ENCODE data around the gene ZNF804A.
A peak's percentile ranks its signal among the peaks of the same experiment; 100 is the strongest.
"Not testable (repeated sequence)": the region's sequence is repeated elsewhere in the genome, so short reads cannot be mapped to it uniquely, and the experiment has no call there.

Gene ZNF804A

DNA sequence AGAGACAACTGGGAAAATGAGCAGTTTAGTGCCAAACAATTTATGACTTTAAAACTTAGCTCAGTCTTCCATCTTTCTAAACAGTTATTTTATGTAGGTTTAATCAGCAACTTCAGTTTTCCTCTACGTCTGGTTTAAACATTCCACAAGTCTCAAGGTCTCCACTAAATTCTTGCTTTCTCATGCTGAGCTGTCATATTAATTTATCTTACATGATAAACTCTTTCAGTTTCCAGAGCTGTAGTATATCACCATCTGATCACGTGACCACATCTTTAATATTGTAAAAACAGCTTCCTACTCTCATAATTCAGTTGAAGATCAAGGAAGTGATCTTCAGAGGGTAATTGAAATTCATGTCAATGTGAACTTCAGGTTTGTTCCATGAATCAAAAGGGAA is 158.6 kb downstream of the ZNF804A start:
- TF ChIP-seq CTCF (IDR thresholded peaks at IDR 0.05; ENCODE audit: low read depth, low read length): no peak
- TF ChIP-seq MAX (IDR thresholded peaks at IDR 0.05; ENCODE audit: low read depth, low read length): no peak
- TF ChIP-seq MYC (IDR thresholded peaks at IDR 0.05; ENCODE audit: low read depth, low read length): no peak
- TF ChIP-seq POLR2A (IDR thresholded peaks at IDR 0.05; ENCODE audit: extremely low read depth, insufficient read length): no peak
- DNase-seq (ENCODE audit: low read depth): no peak
- no peak overlapping the region for H3K4me3 ChIP-seq (ENCODE audit: low read depth, low read length)

GRCh38 chr2:184759557-184760255 is 161.4 kb downstream of the ZNF804A start:
- not testable (repeated sequence) for DNase-seq (ENCODE audit: low read depth); H3K4me3 ChIP-seq (ENCODE audit: low read depth, low read length)

GRCh38 chr2:184760931-184761330 is 162.6 kb downstream of the ZNF804A start:
- TF ChIP-seq MYC (IDR thresholded peaks at IDR 0.05; ENCODE audit: low read depth, low read length): no peak
- no peak for TF ChIP-seq CTCF (IDR thresholded peaks at IDR 0.05; ENCODE audit: low read depth, low read length)
- TF ChIP-seq MAX (IDR thresholded peaks at IDR 0.05; ENCODE audit: low read depth, low read length): no peak
- no peak for TF ChIP-seq POLR2A (IDR thresholded peaks at IDR 0.05; ENCODE audit: extremely low read depth, insufficient read length)

DNA sequence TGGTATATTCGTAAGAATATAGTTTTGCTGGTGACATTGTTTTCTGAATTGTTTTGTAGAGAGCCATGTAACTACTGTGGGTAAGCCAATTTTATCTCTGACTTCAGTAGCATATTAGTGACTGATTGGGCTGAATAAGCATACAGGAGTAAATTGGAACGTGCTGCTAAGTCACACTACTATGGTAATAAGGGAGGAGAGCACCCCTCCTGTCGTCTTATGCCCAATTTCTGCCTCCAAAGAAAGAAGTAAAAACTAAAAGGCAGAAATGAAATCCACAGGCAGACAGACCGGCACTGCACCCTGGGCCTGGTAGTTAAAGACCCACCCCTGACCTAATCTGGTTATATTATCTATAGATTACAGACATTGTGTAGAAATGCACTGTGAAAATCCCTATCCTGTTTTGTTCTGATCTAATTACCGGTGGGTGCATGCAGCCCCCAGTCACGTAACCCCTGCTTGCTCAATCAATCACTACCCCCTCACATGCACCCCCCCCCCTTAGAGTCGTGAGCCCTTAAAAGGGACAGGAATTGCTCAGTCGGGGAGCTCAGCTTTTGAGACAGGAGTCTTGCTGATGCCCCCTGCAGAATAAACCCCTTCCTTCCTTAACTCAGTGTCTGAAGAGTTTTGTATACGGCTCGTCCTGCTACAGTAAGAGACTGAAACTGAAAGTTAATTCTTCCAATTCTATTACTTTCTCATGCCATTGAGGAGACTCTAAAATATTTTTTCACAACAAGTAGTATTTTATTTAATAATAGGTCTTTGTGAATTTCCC is 167.0 kb downstream of the ZNF804A start:
- peak overlapping the region; percentile 26 for H3K4me3 ChIP-seq (ENCODE audit: low read depth, low read length)
- TF ChIP-seq MAX (IDR thresholded peaks at IDR 0.05; ENCODE audit: low read depth, low read length) (no peak), MYC (IDR thresholded peaks at IDR 0.05; ENCODE audit: low read depth, low read length) (no peak), POLR2A (IDR thresholded peaks at IDR 0.05; ENCODE audit: extremely low read depth, insufficient read length) (no peak), CTCF (IDR thresholded peaks at IDR 0.05; ENCODE audit: low read depth, low read length) (no peak)
- peak; percentile 37 for DNase-seq (ENCODE audit: low read depth)

More at GRCh38 chr2:184760931-184761330, 162.6 kb downstream of the ZNF804A start:
- DNase-seq (ENCODE audit: low read depth): no peak
- H3K4me3 ChIP-seq (ENCODE audit: low read depth, low read length): no peak overlapping the region

DNA sequence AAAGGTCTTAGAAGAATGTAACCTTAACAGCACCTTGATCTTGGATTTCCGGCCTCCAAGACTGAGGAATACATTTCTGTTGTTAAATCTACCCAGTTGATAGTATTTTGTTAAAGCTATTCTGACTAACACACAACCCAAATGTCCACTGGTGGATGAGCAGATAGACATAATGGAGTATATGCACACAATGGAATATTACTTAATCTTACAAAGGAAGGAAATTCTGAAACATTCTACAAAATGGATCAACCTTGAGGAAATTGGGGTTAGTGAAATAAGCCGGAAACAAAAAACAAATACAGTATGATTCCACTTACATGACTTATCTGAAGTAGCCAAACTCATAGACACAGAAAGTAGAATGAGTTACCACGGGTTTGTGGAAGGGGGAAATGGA is 168.7 kb downstream of the ZNF804A start:
- DNase-seq (ENCODE audit: low read depth): no peak
- TF ChIP-seq POLR2A (IDR thresholded peaks at IDR 0.05; ENCODE audit: extremely low read depth, insufficient read length): no peak
- no peak for TF ChIP-seq MYC (IDR thresholded peaks at IDR 0.05; ENCODE audit: low read depth, low read length)
- H3K4me3 ChIP-seq (ENCODE audit: low read depth, low read length): no peak overlapping the region

DNA sequence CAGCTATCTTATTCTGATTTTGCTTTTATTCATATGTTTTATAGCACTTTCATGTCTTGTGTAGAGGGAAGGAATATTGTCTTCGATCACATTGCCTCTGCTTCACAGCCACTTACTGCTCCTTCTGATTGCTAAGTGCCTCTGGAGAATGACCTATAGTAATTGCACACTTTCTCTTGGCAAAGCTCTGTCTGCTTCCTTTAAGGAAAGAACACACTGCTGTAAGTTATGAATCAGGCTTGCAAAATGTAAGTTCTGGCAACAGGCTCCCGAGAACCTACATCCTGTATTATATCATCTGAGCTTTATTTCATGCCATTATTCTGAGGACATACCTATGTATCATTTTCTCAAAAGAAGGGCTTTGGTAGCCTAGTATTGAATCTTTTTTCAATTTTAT is 170.7 kb downstream of the ZNF804A start:
- TF ChIP-seq POLR2A (IDR thresholded peaks at IDR 0.05; ENCODE audit: extremely low read depth, insufficient read length) (no peak), CTCF (IDR thresholded peaks at IDR 0.05; ENCODE audit: low read depth, low read length) (no peak), MAX (IDR thresholded peaks at IDR 0.05; ENCODE audit: low read depth, low read length) (no peak), MYC (IDR thresholded peaks at IDR 0.05; ENCODE audit: low read depth, low read length) (no peak)
- no peak overlapping the region for H3K4me3 ChIP-seq (ENCODE audit: low read depth, low read length)
- no peak for DNase-seq (ENCODE audit: low read depth)
